ENCODE measurements around the gene GPR132.

GPR132 gene

GRCh38 chr14:105015242-105015641, 50.0 kb downstream of the GPR132 start:
- no peak for DNase-seq

- DNase-seq, result no peak
Observed at GRCh38 chr14:105014631-105015030, 50.6 kb downstream of the GPR132 start.

DNA sequence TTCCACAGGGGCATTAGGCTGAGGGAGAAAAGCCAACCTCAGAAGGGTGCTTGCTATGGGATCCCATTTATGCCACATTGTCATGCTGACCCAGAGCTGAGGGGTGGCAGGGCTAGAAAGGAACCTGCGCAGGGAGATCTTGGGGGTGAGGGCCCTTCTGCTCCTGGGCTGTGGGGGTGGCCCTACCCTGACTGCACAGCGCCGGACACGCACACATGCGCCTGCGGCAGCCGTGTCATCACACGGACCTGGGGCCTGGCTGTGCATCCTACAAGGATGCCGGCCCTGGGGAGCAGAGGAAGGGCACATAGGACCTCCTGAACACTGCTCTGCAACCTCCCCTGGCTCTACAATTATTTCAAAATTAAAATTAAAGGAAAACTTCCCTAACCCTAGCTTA, 51.2 kb downstream of the GPR132 start:
- no peak for DNase-seq

DNA sequence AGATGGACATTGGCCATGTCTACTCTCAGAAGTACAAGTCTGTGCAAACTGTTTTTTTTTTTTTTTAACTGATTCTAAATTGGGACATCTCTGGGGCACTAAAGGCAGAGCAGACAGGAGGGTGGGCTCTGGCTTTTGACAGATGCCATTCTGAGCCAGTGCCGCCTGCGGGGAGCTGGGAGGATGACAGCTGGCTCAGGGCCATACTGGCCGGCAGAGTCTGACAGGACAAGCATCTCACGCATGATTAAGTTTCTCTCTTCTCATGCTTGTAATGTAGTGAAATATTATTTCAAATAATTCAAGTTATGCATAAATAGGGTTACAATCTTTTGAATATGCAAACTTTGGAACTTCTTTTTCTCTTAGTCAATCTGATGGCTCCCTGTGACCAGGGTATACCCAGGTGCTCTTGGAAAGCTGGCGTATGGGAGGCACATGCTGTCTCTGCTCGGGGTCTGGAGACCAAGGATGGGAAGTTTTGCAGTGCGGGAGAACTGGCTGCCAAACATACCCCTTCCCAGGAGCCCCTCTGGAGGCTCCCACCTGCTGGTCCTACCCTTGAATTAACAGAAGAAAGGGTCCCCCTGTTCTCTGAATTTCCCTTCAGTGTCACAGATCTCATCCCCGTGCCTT, 52.0 kb downstream of the GPR132 start:
- DNase-seq, result no peak

GRCh38 chr14:105012171-105012985, 52.9 kb downstream of the GPR132 start:
- no peak for DNase-seq

DNA sequence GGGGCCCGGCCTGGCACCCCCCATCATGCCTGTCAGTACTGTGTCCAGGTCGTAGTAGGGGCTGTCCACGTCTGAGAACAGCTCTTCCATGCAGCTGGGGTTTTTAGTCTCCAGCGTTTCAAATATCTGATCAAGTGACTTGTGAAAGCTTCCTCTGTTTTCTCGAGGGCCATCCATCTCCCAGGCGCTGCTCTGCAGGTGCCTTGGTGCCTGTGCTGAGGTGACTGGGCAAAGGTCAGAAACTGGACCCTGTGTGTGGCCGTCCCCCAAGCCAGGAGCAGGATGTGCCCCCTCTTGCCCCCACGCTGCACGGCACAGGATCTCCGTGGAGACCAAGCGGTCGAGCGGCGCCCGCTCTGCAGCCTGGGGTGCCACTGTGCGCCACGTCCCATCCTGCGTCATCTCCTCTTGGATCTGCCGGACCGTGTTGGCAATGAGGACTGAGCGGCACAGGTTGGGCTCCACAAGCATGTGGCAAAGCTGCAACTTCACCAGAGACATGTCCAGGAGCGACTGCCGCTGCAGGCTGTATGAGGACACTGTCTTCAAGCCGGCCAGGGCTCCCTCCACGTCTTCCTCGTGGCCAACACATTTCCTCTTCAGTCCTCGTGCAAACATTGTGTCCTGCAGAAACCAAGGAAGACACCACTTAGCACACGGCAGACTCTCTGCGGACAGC, 53.8 kb downstream of the GPR132 start:
- no peak for DNase-seq

DNA sequence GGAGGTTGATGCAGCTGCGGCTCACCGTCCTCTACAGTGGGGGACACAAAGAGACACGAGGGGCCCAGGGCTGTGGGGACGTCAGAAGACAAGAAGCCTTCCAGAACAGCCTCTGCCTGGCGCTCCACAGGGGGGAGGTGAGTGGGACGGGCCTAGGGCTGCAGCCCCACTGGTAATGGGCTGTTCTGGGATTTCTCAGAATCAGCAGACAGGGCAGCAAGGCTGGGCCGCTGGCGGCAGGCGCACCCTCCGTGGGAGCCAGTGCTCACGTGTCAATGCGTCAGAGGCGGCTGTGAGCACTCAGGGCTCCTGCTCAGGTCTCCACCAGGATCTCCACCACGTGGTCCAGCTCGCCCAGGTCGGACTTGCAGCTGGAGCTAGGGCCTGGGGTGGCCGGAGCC, 54.3 kb downstream of the GPR132 start:
- DNase-seq, result no peak

- DNase-seq, result no peak
Observed at GRCh38 chr14:105010106-105010505, 55.1 kb downstream of the GPR132 start.

DNA sequence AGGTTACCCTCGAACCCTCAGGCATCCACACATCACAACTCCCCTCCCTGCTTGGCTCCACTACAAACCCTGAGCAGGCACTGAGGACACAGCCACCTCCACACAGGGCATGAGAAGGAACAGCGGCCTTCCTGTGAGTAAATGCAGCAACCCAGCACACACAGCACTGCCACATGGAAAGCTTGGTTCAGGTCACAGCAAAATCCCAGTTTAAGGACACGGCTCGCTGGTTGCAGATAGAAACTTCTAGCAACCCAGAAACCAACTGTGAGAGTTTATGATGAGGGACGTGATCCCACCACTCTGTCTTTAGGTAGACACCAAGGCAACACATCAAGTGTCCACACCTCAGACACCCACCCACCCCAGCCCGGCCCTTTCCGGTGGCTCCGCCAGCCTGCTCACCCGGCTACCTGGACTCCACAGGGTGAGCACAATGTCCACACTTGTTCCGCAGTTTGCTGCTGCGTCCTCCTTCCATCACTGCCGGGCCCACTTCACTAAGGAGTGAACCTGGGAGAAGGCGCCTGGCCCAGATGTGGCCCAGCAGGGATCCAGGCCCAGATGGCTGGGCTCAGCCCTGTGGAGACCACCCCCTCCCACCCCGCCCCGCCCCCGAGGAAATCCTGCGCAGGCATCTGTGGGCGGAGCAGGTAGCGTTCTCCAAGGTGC, 57.5 kb downstream of the GPR132 start:
- no peak for DNase-seq

- DNase-seq, result no peak
Observed at GRCh38 chr14:105006831-105007592, 58.2 kb downstream of the GPR132 start.

GRCh38 chr14:105005929-105006830, 59.0 kb downstream of the GPR132 start:
- no peak for DNase-seq

- DNase-seq, result no peak
Observed at GRCh38 chr14:105005329-105005928, 59.8 kb downstream of the GPR132 start.

Data from activated T-cell treated with anti-CD3 and anti-CD28 coated beads, Interleukin-2, amount 50 U/mL, for 1 hour (primary cell).